Retinal pigment epithelial cell (primary cell): Measurements from ENCODE around the gene PHYHD1.
"Not testable (repeated sequence)": the region's sequence is repeated elsewhere in the genome, so short reads cannot be mapped to it uniquely, and the experiment has no call there.

ENCODE experiments used
- DNase-seq: peaks from one replicate; pipeline ENCODE4 v3.0.0-alpha.2; 2010; ENCODE audit warnings: low read depth
- H3K4me3 ChIP-seq: 2 replicates; pipeline ENCODE4 v1.5.1; 2011; ENCODE audit warnings: mild to moderate bottlenecking, low read length, control low read depth, moderate library complexity
- CTCF ChIP-seq: conservative IDR thresholded peaks from 2 replicates; pipeline ENCODE4 v1.5.1; 2011; ENCODE audit warnings: low read depth, low read length, control low read depth, inconsistent platforms

The PHYHD1 gene

DNA sequence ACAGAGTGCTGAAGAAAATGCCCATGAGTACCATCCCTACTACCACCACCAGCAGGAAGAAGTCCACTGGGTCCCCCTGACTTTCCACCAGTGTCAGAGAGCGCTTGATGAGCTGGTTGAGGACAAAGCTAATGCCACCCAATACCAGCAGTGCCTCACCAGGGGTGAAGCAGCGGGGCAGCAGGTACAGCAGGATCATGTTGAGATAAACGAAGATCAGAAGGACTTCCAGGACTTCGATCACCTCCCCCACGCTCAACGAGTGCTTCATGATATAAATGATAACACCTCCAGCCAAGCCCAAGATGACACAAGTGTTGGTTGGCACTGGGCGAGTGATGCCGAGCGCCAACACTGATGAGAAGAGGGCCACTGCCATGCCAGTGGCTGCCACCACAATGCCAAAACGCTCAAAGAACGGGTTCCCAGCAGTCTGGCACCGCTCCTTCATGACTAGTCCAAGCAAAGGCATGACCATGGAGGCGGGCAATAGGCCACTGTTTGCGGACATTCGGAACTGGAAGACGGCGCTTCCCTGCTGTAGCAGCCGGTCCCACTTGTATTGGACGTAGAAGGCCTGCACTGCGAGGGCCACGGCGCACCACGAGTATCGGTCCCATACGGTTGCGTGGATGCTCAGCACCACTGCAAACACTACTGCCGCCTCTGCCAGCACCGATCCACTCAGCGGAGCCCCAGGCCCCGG, 25.9 kb downstream of the PHYHD1 start:
- peak overlapping the region; percentile 91 for H3K4me3 ChIP-seq
- no peak for TF ChIP-seq CTCF
- no peak for DNase-seq

DNA sequence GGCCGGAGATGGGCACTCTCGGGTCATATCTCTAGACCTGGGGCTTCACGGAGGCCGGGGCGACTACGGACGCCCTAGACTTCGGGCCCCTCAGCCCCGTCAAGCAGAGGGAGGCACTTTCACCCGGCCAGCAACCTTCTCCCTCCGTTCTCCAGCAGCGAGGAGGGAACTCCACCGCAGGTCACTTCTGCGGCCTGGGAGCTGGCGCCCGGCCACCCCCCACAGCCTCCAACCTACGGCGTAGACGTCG, 26.4 kb downstream of the PHYHD1 start:
- TF ChIP-seq CTCF, result no peak
- H3K4me3 ChIP-seq, result peak overlapping the region; percentile 91

GRCh38 chr9:128947527-128948301, 26.9 kb downstream of the PHYHD1 start, which contains the start of the genes DOLK and NUP188:
Gene DOLK, minus strand, starts transcription at chr9:128947603. Its CDS starts 300 bp downstream, at chr9:128947303.
Gene NUP188, plus strand, starts transcription at chr9:128947699. Its CDS starts 21 bp downstream, at chr9:128947720.
- DNase-seq, result peak; percentile 66
- H3K4me3 ChIP-seq, result peak within 1 kb of the TSS; percentile 91
- no peak for TF ChIP-seq CTCF

More for the DNA sequence above, 26.4 kb downstream of the PHYHD1 start:
- no peak for DNase-seq

GRCh38 chr9:128961403-128961802, 40.6 kb downstream of the PHYHD1 start:
- DNase-seq, H3K4me3 ChIP-seq: not testable (repeated sequence)

- no peak overlapping the region for H3K4me3 ChIP-seq
- DNase-seq, result no peak
- no peak for TF ChIP-seq CTCF
Observed at GRCh38 chr9:128969491-128969890, 48.7 kb downstream of the PHYHD1 start.

DNA sequence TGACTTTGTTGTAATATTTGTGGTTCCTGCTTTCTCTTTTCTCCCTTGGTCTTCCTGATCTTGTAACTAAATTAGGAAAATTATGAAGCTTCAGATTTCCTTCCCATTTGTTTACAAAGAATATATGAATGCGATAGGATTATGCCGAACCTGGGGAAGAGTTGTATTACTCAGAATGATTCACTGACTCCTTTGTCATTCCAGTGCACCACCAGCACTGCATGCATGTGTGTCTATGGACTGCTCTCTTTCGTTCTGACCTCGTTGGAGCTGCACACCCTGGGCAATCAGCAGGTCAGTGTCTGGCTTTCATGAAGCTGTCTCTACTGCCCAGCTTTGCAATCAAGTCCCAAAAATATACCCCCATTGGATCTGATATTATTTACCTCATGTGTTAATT, 52.2 kb downstream of the PHYHD1 start:
- TF ChIP-seq CTCF, result no peak
- no peak for DNase-seq

GRCh38 chr9:128979111-128979510, 58.3 kb downstream of the PHYHD1 start:
- TF ChIP-seq CTCF, result no peak
- no peak for DNase-seq
- no peak overlapping the region for H3K4me3 ChIP-seq

More for the DNA sequence above, 52.2 kb downstream of the PHYHD1 start:
- no peak overlapping the region for H3K4me3 ChIP-seq
